Suprapubic skin (tissue), 4 donors: Measurements from ENCODE around the gene MBL2. TPM values are rescaled to one million over a fixed set of nuclear protein-coding genes. Genes with fewer than 3 reads are reported as not detected.

Experiments used
- DNase-seq, 2 donors: peaks; one replicate each; pipeline ENCODE4 v3.0.0-alpha.2; 2019; ENCODE audit warnings: low spot score in 2 of 2
- H3K27ac ChIP-seq: fragments of 200-600 bp; sonication (generic); one replicate; pipeline ENCODE4 v1.5.1; 2019
- H3K27me3 ChIP-seq: fragments of 200-600 bp; sonication (generic); one replicate; pipeline ENCODE4 v1.5.1; 2019
- H3K36me3 ChIP-seq: fragments of 200-600 bp; sonication (generic); one replicate; pipeline ENCODE4 v1.5.1; 2019
- H3K4me1 ChIP-seq: fragments of 200-600 bp; sonication (generic); one replicate; pipeline ENCODE4 v1.5.1; 2019
- H3K4me3 ChIP-seq: fragments of 200-600 bp; sonication (generic); one replicate; pipeline ENCODE4 v1.5.1; 2019; ENCODE audit warnings: mild to moderate bottlenecking
- H3K9me3 ChIP-seq: fragments of 200-600 bp; sonication (generic); one replicate; pipeline ENCODE4 v1.5.1; 2019
- CTCF ChIP-seq, 2 donors: fragments of 200-600 bp in 1 of 2; fragments of 450-650 bp in 1 of 2; sonication (generic) in 1 of 2; IDR thresholded peaks; one replicate each; pipeline ENCODE4 v1.5.1; 2016 to 2019; ENCODE audit warnings: antibody characterized with exemption in 2 of 2, mild to moderate bottlenecking in 1 of 2, moderate library complexity in 1 of 2
- EP300 ChIP-seq: sonication (generic); formaldehyde crosslinking; IDR thresholded peaks from one replicate; pipeline ENCODE4 v1.6.1; 2017; ENCODE audit warnings: antibody characterized with exemption
- POLR2A ChIP-seq, 2 donors: fragments of 450-650 bp; IDR thresholded peaks; one replicate each; pipeline ENCODE4 v1.6.1; 2017; ENCODE audit warnings: antibody characterized with exemption in 2 of 2, mild to moderate bottlenecking in 2 of 2, moderate library complexity in 2 of 2
- POLR2AphosphoS5 ChIP-seq, 3 donors: sonication (generic); formaldehyde crosslinking; IDR thresholded peaks; one replicate each; pipeline ENCODE4 v1.6.1; 2017; ENCODE audit warnings: antibody characterized with exemption in 3 of 3
- WGBS: methylation state at CpG from one replicate; pipeline ENCODE4 v1.1.5; 2018; 5-methylcytosine and 5-hydroxymethylcytosine counted together
- total RNA-seq, 4 donors: library from RNA; depleted of rRNA; stranded (reverse); fragments of >200 nt; gene quantifications; one replicate each; pipeline ENCODE4 v1.1.0, GENCODE V29; 2016

Gene MBL2
- total RNA-seq, 4 donors from 2014 or later: not detected

- Histone ChIP-seq H3K36me3 (no peaks in the 10 kb centered on the region), H3K4me3 (no peak overlapping the region), H3K27ac (no peak overlapping the region), H3K4me1 (no peaks in the 10 kb centered on the region), H3K9me3 (no peaks in the 10 kb centered on the region), H3K27me3 (no peaks in the 10 kb centered on the region)
- TF ChIP-seq EP300: no peak
- TF ChIP-seq POLR2A (IDR thresholded peaks at IDR 0.05): no peak
- TF ChIP-seq POLR2AphosphoS5 (IDR thresholded peaks at IDR 0.05): no peak
- TF ChIP-seq CTCF (IDR thresholded peaks at IDR 0.05): peak in 1 of 2 donors; percentile 17
- DNase-seq: no peak
- WGBS: 33% methylated on average over 9 of the region's 9 CpGs
Observed at GRCh38 chr10:52729271-52730104, 43.1 kb downstream of the MBL2 start.

GRCh38 chr10:52720018-52720417 lies 52.6 kb downstream of the MBL2 start:
- Histone ChIP-seq H3K27me3 (no peaks in the 10 kb centered on the region), H3K36me3 (no peaks in the 10 kb centered on the region), H3K27ac (no peak overlapping the region), H3K4me1 (no peaks in the 10 kb centered on the region), H3K4me3 (no peak overlapping the region), H3K9me3 (no peaks in the 10 kb centered on the region)
- WGBS: 97% methylated on average over 4 of the region's 4 CpGs
- TF ChIP-seq EP300 (no peak), CTCF (IDR thresholded peaks at IDR 0.05) (no peak), POLR2A (IDR thresholded peaks at IDR 0.05) (no peak)
- DNase-seq: no peak
